H1 (cell line): ENCODE data around the gene PERCC1. TPM values are rescaled to one million over a fixed set of nuclear protein-coding genes. Genes with fewer than 3 reads are reported as not detected.

Source experiments
- CHD1 ChIP-seq: IDR thresholded peaks from 2 replicates; pipeline ENCODE4 v1.6.1; 2012; ENCODE audit warnings: low read depth, low read length, improper control_type of control experiment
- EP300 ChIP-seq, 2 experiments: IDR thresholded peaks; 1 replicate in 1 of 2; 2 replicates in 1 of 2; pipeline ENCODE4 v1.6.1; 2011 to 2012; ENCODE audit warnings: low read depth in 2 of 2, low read length in 2 of 2, mild to moderate bottlenecking in 2 of 2, borderline replicate concordance in 1 of 2, inconsistent platforms in 1 of 2, moderate library complexity in 1 of 2
- GABPA ChIP-seq: IDR thresholded peaks from 2 replicates; pipeline ENCODE4 v1.6.1; 2011; ENCODE audit warnings: mild to moderate bottlenecking, low read length, moderate library complexity, borderline replicate concordance; ENCODE audit not compliant: insufficient read depth
- HDAC2 ChIP-seq, 2 experiments: fragments of 300-600 bp in 1 of 2; sonication (generic) in 1 of 2; IDR thresholded peaks; 2 replicates each; pipeline ENCODE4 v1.6.1; 2011 to 2012; ENCODE audit warnings: low read depth in 2 of 2, low read length in 2 of 2, mild to moderate bottlenecking in 2 of 2, moderate library complexity in 2 of 2, borderline replicate concordance in 1 of 2, inconsistent platforms in 1 of 2
- KDM1A ChIP-seq: fragments of 200-600, 300-600 bp; sonication (generic); IDR thresholded peaks from 2 replicates; pipeline ENCODE4 v1.7.1; 2016; ENCODE audit warnings: mild to moderate bottlenecking, low read length, borderline replicate concordance
- NRF1 ChIP-seq: IDR thresholded peaks from 2 replicates; pipeline ENCODE4 v1.6.1; 2011; ENCODE audit warnings: mild to moderate bottlenecking, low read depth, low read length, improper control_type of control experiment
- PHF8 ChIP-seq: fragments of 200-600 bp; sonication (generic); conservative IDR thresholded peaks from 2 replicates; pipeline ENCODE4 v1.7.1; 2012; ENCODE audit warnings: low read depth, mild to moderate bottlenecking, inconsistent platforms, low read length, moderate library complexity
- RBBP5 ChIP-seq: IDR thresholded peaks from 2 replicates; pipeline ENCODE4 v1.7.1; 2012; ENCODE audit warnings: low read depth, mild to moderate bottlenecking, inconsistent platforms, low read length, moderate library complexity, borderline replicate concordance
- SP2 ChIP-seq: IDR thresholded peaks from 2 replicates; pipeline ENCODE4 v1.6.1; 2012; ENCODE audit warnings: mild to moderate bottlenecking, low read length, inconsistent platforms
- polyA plus RNA-seq, 7 experiments: library from polyadenylated mRNA; depleted of rRNA in 3 of 7; stranded (reverse) in 5 of 7; unstranded in 2 of 7; fragments of >200 nt in 5 of 7; fragments of 200-250 nt in 2 of 7; gene quantifications; 1 replicate in 5 of 7; 2 replicates in 1 of 7; 4 replicates in 1 of 7; pipeline versions ENCODE4 v1.2.1 to v1.2.3, GENCODE V29; 2011 to 2013; ENCODE audit warnings: missing spikeins in 2 of 7, mixed read lengths in 2 of 7
- total RNA-seq: library from RNA; stranded (reverse); fragmentation: NEBNext Ultra II Directional; extraction: Animal tissue kit (Norgen Biotek cat#: 25700); gene quantifications from 2 replicates; pipeline ENCODE4 v1.2.1, GENCODE V29; 2021

The PERCC1 gene
- total and polyA plus RNA-seq, 2 of the 8 experiments (the other 6 are each of a cell fraction or from before 2014, with no cell fraction given) = not detected

DNA sequence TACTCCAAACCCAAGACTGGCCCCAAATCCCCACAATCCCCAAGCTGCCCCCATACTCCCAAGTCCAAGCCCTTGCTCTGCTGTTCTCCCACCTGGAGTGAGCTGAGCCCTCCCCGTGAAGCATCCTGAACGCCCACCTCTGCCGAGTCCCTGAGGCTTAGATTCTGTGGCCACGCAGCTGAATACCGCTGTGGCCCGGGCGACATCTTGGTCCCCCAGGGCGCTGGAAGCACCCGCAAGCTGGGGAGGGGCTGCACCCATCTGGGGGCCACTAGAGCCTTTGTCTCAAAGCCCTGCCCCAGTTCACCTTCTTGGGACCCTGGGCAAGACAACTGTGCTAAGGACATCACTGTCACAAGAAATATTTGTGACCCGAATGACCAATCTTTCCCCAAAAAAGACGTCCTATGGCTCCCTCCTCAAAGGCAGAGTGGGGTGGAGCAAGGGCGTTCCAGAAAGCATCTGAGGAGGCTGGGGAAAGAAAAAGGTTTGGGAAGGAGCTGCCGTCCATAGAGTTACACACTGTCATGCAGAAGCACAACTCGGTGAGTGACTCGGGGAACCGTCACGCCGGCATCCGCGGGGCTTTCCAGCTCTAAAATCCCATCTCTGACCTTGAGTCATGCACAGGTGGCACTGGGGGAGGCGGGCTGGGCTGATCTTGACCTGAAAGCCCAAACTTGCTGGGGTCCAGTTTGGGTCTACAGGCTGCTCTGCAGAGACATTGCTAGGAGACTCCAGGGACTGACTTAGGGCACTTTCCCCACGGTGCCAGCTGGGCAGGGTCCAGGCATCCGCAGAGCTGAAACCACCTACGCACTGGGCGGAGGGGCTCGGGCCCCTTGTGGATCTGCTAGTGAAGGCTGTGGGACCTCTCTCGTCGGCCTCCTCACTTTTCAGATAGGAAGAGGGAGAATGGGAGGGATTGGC is 51.3 kb downstream of the PERCC1 start (continued):
- TF ChIP-seq PHF8 (no peak), HDAC2 (IDR thresholded peaks at IDR 0.05; ENCODE audit: borderline replicate concordance in 1 of 2, low read depth in 2 of 2, low read length in 2 of 2) (no peak), KDM1A (no peak), SP2 (no peak), CHD1 (no peak), RBBP5 (no peak), EP300 (IDR thresholded peaks at IDR 0.05; ENCODE audit: borderline replicate concordance in 1 of 2, low read depth in 2 of 2, low read length in 2 of 2) (no peak), NRF1 (no peak), GABPA (no peak)
- TF ChIP-seq, all 59 proteins: peak for 0

Other genes starting within 250 kb of the PERCC1 start
- gene TPSG1, start 205.8 kb upstream of the PERCC1 start, total RNA-seq = not detected in 2 replicates
- not detected in 2 replicates for gene TPSG1, start 205.8 kb upstream of the PERCC1 start, polyA plus RNA-seq (2011; rRNA removed)
- gene TPSB2, start 200.9 kb upstream of the PERCC1 start, total RNA-seq = not detected in 2 replicates
- gene TPSB2, start 200.9 kb upstream of the PERCC1 start, polyA plus RNA-seq (2011; rRNA removed) = 0.08 TPM in 1 of 2 replicates, not detected in the other
- not detected in 2 replicates for gene TPSAB1, start 190.4 kb upstream of the PERCC1 start, total RNA-seq
- 0.09 TPM in 2 replicates for gene TPSAB1, start 190.4 kb upstream of the PERCC1 start, polyA plus RNA-seq (2011; rRNA removed)
- gene TPSD1, start 175.0 kb upstream of the PERCC1 start, total RNA-seq = not detected in 2 replicates
- gene TPSD1, start 175.0 kb upstream of the PERCC1 start, polyA plus RNA-seq (2011; rRNA removed) = 0.26 and 0.61 TPM in 2 replicates
- gene UBE2I, start 121.4 kb upstream of the PERCC1 start, total RNA-seq = 268 and 272 TPM in 2 replicates
- gene UBE2I, start 121.4 kb upstream of the PERCC1 start, polyA plus RNA-seq (2011; rRNA removed) = 148 and 162 TPM in 2 replicates
- gene BAIAP3, start 97.4 kb upstream of the PERCC1 start, total RNA-seq = 6.8 and 7.9 TPM in 2 replicates
- 2.9 and 6.3 TPM in 2 replicates for gene BAIAP3, start 97.4 kb upstream of the PERCC1 start, polyA plus RNA-seq (2011; rRNA removed)
- 45.9 and 52.3 TPM in 2 replicates for gene TSR3, start 79.2 kb upstream of the PERCC1 start, total RNA-seq
- 43.1 and 66.0 TPM in 2 replicates for gene TSR3, start 79.2 kb upstream of the PERCC1 start, polyA plus RNA-seq (2011; rRNA removed)
- gene GNPTG, start 79.1 kb upstream of the PERCC1 start, total RNA-seq = 25.2 and 26.2 TPM in 2 replicates
- gene GNPTG, start 79.1 kb upstream of the PERCC1 start, polyA plus RNA-seq (2011; rRNA removed) = 51.2 and 73.3 TPM in 2 replicates
- 31.8 and 32.1 TPM in 2 replicates for gene UNKL, start 16.4 kb upstream of the PERCC1 start, total RNA-seq
- 25.1 and 32.0 TPM in 2 replicates for gene UNKL, start 16.4 kb upstream of the PERCC1 start, polyA plus RNA-seq (2011; rRNA removed)
- 13.4 and 14.9 TPM in 2 replicates for gene UQCC4, start 10.3 kb upstream of the PERCC1 start, total RNA-seq
- gene UQCC4, start 10.3 kb upstream of the PERCC1 start, polyA plus RNA-seq (2011; rRNA removed) = 33.8 and 35.0 TPM in 2 replicates
- gene CCDC154, start 13.5 kb downstream of the PERCC1 start, total RNA-seq = 0.88 and 1.3 TPM in 2 replicates
- gene CCDC154, start 13.5 kb downstream of the PERCC1 start, polyA plus RNA-seq (2011; rRNA removed) = 0.15 and 0.58 TPM in 2 replicates
- gene CLCN7, start 44.0 kb downstream of the PERCC1 start, total RNA-seq = 76.5 and 81.5 TPM in 2 replicates
- gene CLCN7, start 44.0 kb downstream of the PERCC1 start, polyA plus RNA-seq (2011; rRNA removed) = 38.6 and 79.6 TPM in 2 replicates
- not detected in 2 replicates for gene PTX4, start 57.9 kb downstream of the PERCC1 start, total RNA-seq
- not detected in 2 replicates for gene PTX4, start 57.9 kb downstream of the PERCC1 start, polyA plus RNA-seq (2011; rRNA removed)
- 64.8 and 66.4 TPM in 2 replicates for gene TELO2, start 62.3 kb downstream of the PERCC1 start, total RNA-seq
- gene TELO2, start 62.3 kb downstream of the PERCC1 start, polyA plus RNA-seq (2011; rRNA removed) = 39.3 and 72.9 TPM in 2 replicates
- not detected in 2 replicates for gene TMEM204, start 102.6 kb downstream of the PERCC1 start, total RNA-seq
- 0.03 TPM in 1 of 2 replicates, not detected in the other for gene TMEM204, start 102.6 kb downstream of the PERCC1 start, polyA plus RNA-seq (2011; rRNA removed)
- 20.6 and 20.9 TPM in 2 replicates for gene IFT140, start 181.0 kb downstream of the PERCC1 start, total RNA-seq
- gene IFT140, start 181.0 kb downstream of the PERCC1 start, polyA plus RNA-seq (2011; rRNA removed) = 9.7 and 16.1 TPM in 2 replicates
- gene CRAMP1, start 181.3 kb downstream of the PERCC1 start, total RNA-seq = 23.2 and 26.2 TPM in 2 replicates
- gene CRAMP1, start 181.3 kb downstream of the PERCC1 start, polyA plus RNA-seq (2011; rRNA removed) = 19.2 and 31.0 TPM in 2 replicates
- 197 and 199 TPM in 2 replicates for gene JPT2, start 247.2 kb downstream of the PERCC1 start, total RNA-seq
- 67.6 and 70.8 TPM in 2 replicates for gene JPT2, start 247.2 kb downstream of the PERCC1 start, polyA plus RNA-seq (2011; rRNA removed)